GM18526 (cell line): ENCODE results near the gene SMIM43.

ENCODE experiments used
- POLR2A ChIP-seq: IDR thresholded peaks from 3 replicates; pipeline ENCODE4 v1.6.1; 2011; ENCODE audit not compliant: insufficient read length; ENCODE audit errors: extremely low read depth

The SMIM43 gene

DNA sequence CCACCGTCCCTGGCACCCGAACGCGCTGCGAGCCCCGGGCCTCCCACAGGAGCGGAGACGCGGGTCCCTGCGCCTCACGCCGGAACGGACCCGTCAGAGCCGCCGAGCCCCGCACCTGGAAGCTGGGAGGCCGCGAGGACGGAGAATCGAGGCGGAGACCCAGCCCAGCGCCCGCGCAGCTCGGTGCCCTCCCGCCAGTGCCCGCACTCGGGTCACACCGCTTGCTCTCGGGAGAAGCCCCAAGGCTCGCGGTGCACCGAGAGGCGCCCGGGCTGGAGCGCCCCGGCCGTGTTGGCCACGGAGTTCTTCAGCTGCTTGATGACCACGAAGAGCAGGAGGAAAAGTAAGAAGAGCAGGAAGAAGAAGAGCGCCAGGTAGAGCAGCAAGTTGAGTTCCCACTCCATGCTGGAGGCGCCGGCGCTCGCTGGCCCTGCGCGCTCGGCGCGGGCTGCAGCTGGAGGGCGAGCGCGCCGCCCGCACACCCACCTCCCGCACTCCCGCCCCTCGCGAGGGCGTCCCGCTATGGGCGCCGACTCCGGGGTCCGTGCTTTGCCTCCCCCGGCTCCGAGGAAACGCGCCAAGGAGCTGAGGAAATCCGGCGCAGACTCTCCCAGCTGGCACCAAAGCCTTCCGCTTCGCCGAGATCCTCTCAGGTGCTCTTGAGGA is at the start of gene SMIM43:
Gene SMIM43 (minus strand): TSS at position 463 of the 666 bp plus-strand sequence. CDS start 59 bp downstream, at position 404.
- TF ChIP-seq POLR2A = no peak

GRCh38 chr4:121814756-121815155 is 49.8 kb upstream of the SMIM43 start:
- TF ChIP-seq POLR2A = no peak

- no peak for TF ChIP-seq POLR2A
These were observed 46.2 kb upstream of the SMIM43 start for GRCh38 chr4:121811122-121811521.

DNA sequence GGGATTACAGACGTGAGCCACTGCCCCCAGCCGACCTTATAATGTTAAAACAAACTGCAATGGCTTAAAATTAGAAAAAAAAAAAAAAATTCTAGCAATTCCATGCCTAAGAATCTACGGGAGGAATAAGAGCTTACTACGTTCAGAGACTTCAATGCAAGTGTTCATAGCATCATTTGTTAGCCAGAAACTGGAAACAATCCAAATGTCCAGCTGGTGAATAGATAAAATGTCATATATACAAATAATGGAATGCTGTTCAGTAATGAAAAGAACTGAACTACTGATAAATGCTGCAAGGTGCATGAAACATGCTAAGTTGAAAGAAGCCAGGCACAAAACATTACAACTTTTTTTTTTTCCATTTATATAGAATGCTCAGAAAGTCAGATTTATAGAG is 41.4 kb upstream of the SMIM43 start:
- no peak for TF ChIP-seq POLR2A

- TF ChIP-seq POLR2A = no peak
These were observed 36.7 kb upstream of the SMIM43 start for GRCh38 chr4:121801715-121802075.

- TF ChIP-seq POLR2A = peak; percentile 61
These were observed 36.2 kb upstream of the SMIM43 start, which contains the start of gene EXOSC9 for GRCh38 chr4:121800961-121801714. EXOSC9 (plus strand) TSS chr4:121801323; CDS start chr4:121801425, 102 bp downstream.

GRCh38 chr4:121800638-121800960 is 35.6 kb upstream of the SMIM43 start:
- TF ChIP-seq POLR2A = no peak

DNA sequence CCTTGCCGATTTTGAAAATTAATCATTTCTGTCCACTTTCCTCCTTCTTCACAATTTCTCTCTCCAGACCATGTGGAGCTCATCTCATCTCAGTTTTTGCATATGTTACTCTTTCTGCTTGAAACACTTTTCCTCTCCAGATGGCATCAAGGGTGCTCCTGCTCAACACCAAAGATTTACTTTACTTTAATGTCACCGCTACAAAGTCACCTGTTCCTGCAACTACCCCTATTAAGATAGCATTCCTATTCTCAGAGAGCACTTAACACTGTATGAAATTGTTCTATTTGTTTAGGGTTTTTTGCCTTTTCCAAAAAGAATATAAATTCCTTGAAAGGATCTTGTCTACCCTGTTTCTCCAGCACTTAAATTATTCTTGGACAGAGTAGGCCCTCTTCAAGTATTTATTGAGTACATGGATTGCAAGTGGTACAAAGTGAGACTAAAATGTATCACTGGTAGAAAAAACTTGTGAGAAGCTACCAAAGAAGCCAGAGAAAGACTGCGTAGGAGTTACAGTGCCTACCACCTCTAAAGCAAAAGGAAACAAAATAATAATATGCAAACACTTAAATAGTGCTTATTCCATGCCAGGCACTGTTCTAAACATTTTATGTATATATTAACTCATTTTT is 35.0 kb upstream of the SMIM43 start:
- no peak for TF ChIP-seq POLR2A

DNA sequence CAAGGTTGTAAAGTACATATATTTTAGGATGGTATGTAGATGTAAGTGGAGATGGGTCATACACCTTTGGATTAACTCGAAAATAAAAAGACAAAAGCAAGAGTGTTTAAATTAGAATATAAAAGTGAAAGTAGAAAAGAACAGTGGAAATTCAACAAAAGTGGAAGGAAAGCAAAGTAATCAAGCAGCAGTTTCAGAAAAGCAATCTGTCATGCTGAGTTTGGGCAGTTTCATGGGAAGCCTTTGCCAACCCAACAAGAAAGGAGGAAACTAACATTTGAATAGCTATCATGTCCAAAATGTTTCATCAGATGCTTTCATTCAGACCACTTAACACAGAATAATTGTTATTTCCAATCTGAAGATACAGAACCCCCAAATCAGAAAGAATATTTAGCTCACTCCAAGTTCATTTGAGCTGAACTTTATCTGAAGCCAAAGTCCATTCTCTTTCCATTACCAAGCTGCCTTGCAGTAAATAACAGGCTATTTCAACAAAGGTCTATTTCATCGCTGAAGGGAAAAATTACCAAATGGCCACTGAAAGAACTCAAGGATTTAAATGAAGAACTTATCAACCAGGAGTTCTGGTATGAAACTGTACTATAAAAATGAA is 34.4 kb upstream of the SMIM43 start:
- TF ChIP-seq POLR2A = no peak

DNA sequence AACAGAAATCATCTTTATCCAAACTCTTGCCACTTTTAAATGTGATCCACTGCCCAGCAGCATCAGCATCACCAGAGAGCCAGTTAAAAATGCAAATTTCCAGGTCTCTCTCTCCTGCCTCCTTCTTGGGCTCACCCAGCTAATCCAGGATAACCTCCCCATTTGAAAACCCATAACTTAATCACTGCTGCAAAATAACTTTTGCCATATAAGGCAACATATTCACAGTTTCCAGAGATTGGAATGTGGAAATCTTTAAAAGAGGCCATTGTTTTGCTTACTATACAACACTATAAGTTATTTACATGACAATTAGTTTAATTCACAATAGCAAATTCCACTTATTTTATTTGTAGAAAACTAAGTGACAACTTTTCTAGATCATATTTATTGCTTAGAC is 31.3 kb upstream of the SMIM43 start:
- TF ChIP-seq POLR2A = no peak

GRCh38 chr4:121794505-121795188 is 29.7 kb upstream of the SMIM43 start:
- TF ChIP-seq POLR2A = no peak

- TF ChIP-seq POLR2A = no peak
These were observed 28.0 kb upstream of the SMIM43 start for GRCh38 chr4:121792966-121793365.

GRCh38 chr4:121791481-121791880 is 26.5 kb upstream of the SMIM43 start:
- no peak for TF ChIP-seq POLR2A

DNA sequence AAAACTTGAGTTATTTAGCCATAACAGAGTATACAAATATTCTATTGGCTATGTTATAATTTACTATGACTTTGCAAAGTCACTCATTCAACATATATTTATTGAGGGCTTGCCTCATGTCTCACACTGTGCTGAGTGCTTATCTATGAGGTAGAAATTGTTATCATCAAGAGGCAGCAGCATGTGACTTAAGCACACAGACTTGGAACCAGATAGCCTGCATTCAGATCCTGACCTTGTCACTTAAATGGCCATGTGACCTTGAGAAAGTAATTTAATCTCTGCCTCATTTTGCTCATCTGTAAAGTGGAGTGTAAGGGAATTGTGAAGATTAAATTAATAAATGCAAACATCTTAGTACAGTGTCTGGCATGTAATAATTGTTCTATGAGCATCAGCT is 26.0 kb upstream of the SMIM43 start:
- no peak for TF ChIP-seq POLR2A

GRCh38 chr4:121789960-121790829 is 25.2 kb upstream of the SMIM43 start:
- no peak for TF ChIP-seq POLR2A

GRCh38 chr4:121789455-121789854 is 24.5 kb upstream of the SMIM43 start:
- TF ChIP-seq POLR2A = no peak
